EH (cell line): ENCODE measurements around the gene HCFC1.

Source experiments
- DNase-seq: peaks from one replicate; pipeline ENCODE4 v3.0.0-alpha.2; 2015; ENCODE audit warnings: low read depth

Gene HCFC1

DNA sequence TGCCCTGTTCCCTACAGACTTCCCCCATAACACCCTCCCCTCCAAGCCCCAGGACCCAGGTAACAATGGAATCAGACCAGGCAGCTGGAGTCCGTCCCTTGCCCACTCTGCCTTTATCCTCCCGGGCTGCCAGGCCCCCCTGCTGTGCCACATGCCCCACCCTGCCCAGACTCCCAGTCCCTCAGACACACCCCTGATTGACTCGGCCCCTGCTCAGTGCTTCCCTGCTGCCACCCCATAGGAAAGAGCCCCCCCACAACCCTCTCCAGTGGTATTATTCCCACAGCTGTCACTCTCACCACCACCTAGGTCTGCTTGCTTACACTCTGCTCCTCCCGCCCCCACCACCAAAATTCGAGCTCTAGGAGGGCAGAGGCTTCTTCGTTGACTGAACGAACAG lies 32.0 kb downstream of the HCFC1 start:
- DNase-seq, result no peak

DNA sequence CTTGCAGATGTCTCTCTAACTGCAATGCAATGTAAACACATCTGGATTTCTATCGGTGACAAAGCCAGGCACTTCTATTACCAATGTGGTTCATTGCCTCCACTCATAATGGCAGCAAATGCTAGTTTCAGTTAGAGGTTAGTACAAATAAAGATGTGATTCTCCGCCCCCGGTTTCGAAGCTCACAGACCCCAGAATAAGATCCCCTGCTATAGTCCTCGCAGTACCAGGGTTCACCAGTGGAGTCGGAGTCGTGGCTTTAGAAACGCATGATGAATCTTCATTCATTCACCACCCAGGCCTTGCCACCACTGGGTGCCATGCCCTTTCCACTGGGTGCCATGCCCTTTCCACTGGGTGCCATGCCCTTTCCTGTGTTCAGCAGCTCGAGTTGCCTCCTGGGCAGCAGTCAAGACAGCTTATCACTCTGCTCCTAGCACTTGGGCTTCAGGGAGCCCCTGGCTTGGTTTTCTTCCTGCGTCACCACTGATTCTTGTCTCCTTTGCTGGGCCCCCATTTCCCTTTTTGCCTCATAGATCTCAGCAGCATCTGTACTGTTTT lies 33.3 kb downstream of the HCFC1 start:
- no peak for DNase-seq

DNA sequence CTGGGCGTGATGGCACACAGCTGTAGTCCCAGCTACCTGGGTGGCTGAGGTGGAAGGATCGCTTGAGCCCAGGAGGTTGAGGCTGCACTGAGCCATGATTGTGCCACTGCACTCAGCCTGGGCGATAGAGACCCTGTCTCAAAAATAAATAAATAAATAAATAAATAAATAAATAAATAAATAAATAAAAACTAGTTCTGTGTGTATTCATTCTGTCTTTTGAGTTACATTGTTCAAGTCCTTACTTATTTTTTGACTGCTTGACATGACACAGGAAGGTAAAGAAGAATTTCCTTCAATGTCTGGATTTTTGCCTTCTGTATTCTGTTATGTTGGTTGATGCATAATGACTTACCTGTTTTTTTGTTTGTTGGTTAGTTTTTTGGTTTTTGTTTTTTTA lies 34.6 kb downstream of the HCFC1 start:
- no peak for DNase-seq

DNA sequence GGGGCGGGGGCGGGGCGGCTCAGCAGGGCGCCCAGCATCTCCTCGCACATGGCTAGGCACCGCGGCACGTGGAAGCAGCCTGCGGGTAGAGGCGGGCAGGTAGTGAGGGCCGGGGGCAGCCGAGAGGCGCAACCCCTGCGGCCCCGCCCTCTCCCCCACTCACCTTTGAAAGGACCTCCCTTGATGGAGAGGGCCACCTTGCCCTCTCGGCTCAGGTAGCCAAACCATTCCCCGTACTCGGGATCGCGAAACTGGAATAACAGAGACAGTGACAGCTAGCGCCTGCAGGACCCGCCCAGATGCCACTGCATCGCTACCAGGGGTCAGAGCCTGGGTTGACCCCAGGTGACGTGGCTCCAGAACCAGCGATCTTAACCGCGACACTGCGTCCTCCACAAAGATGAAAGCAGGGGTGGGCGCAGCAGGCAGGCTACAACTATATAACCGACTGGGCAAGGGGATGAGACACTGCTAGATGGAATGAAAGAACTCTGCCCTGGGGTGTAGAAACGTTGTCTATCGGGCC lies 36.2 kb downstream of the HCFC1 start:
- no peak for DNase-seq

DNA sequence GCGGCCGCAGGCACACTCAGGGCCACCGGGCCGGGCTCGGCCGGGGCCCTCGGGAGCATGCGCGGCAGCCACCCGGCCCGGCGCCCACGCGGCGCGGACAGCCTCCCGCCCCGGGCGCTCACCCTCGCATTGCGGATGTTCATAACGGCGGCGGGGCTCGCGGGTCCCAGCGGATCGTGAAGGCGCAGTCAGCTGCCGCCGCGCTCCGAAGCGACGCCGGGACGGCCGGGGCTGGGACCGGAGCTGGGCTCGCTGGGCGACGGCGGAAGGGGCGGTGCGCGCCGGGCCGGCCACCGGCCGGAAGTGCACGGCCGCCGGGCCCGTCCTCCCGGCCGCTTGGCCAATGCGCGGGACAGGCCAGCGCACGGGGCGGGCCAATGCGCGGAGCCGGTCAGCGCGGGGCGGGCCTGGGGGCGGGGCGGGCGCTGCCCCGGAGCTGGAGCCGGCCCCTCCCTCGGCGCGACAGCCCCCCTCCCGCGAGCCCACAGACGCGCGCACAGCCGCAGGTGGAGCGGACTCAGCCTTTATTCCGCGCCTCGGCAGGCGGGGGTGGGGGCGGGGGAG lies 36.8 kb downstream of the HCFC1 start, which contains the start of gene NAA10:
Gene NAA10, minus strand, starts transcription at position 276 of the 564 bp plus-strand sequence. Its CDS starts 133 bp downstream, at position 143.
- peak; percentile 76 for DNase-seq

DNA sequence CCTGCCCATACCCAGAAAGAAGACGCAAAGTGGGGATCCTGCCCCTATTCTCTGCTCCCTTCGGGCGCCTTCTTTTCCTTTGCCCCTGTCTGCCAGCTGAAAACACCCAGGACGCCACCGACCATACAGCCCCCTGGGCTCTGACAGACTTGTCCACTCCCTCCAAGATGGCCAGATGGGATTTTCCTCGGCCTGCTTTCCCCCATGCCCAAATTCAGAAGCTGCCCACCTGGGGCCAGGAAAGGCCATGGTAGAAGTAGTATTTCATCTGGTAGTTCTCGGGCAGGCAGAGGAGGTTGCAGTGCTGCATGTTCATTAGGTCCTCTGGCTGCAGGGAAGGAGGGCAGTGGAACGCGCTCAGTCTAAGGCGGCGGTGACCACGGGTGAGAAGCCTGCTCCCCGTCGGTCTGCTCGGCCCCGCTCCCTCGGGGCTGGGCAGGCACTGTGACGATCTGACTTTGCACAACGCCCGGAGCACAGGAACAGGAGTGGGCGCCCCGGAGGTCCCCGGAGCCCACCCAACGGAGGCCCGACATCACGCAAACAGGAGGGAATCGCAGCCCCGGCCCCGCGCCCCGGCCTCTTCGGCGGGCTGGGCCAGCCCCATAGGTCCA lies 37.4 kb downstream of the HCFC1 start:
- DNase-seq, result no peak

DNA sequence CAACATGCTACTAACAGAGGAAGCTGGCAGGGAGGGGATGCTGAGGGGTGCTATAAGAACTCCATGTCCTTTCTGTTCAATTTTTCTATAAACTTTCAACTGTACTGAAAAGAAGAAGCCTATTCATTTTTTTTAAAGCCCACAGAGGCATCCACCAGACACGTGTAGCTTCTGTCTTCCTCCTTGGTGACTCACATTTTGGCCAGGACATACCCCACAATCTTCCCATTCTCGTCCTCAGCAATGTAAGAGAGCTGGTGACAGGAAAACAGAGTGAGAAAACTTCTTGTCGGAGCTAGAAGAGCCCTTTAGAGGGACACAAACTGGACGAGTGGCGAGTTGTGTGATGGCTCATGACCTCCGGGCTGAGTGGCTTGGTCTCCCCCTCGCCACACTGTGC lies 37.9 kb downstream of the HCFC1 start:
- DNase-seq, result peak; percentile 73

DNA sequence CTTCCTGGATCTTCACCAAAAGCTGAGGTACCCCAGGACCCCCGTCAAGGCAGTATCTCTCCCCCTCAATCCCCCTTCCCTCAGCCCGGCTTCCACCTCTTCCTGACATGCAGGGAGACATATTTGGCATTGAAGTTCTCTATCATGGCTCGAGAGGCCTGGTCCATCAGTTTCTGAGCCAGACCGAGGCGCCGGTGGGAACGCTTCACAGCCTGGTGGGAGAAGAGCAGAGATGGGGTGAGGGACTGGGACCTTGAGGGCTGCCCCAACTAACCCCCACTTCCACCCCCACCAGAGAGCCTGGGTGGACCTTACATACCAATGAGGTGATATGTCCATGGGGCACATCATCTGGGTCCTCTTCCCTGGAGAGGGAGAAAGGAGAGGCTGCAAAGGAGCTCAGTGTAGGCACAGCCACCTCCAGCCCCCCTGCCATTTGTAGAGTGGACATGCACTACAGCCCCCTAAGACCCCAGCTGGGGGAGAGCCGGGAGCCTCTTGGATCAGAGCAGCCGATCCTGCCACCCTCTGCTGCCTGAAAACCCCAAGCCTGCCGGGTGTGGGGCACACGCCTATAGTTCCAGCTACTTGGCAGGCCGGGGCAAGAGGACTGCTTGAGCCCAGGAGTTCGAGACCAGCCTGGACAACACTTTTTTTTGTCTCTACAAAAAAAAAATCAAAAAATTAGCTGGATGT lies 39.2 kb downstream of the HCFC1 start:
- DNase-seq, result no peak

DNA sequence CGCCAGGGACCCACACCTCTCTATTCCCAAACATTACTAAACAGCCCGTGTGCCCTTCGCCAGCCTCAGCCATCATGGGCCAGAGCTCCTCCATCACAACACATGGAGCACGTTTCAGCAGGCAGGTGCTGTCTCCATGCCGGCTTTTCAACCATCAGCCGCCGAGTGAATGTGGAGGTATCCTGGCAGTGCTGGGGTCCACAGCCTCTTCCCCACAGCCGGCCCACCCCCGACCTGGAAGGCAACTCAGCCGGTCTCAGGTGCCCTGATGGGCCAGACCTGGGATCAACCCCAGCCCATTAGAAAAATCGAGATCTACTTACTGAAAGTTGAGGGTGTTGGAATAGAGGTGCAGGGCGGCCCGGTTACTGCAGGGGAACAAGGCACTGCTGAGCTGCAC lies 39.9 kb downstream of the HCFC1 start:
- DNase-seq, result no peak

DNA sequence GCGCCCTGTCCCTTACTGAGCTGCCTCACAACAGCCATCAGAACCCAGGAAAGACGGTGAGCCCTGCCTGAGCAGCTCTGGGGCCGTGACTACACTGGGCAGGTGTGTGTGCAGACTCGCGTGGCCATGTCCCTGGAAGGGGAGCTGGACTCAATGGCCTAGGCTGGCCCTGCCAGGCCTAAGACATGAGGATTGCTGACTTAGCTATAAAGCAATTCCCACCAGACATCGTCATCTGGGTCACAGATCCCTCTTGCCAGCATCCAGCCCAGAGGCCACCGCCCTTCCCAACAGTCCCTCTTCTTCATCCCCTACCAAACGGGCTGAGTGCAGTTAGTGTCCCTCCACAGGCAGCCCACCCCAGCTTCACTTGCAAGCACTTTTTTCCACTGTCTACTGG lies 40.5 kb downstream of the HCFC1 start:
- DNase-seq, result no peak

DNA sequence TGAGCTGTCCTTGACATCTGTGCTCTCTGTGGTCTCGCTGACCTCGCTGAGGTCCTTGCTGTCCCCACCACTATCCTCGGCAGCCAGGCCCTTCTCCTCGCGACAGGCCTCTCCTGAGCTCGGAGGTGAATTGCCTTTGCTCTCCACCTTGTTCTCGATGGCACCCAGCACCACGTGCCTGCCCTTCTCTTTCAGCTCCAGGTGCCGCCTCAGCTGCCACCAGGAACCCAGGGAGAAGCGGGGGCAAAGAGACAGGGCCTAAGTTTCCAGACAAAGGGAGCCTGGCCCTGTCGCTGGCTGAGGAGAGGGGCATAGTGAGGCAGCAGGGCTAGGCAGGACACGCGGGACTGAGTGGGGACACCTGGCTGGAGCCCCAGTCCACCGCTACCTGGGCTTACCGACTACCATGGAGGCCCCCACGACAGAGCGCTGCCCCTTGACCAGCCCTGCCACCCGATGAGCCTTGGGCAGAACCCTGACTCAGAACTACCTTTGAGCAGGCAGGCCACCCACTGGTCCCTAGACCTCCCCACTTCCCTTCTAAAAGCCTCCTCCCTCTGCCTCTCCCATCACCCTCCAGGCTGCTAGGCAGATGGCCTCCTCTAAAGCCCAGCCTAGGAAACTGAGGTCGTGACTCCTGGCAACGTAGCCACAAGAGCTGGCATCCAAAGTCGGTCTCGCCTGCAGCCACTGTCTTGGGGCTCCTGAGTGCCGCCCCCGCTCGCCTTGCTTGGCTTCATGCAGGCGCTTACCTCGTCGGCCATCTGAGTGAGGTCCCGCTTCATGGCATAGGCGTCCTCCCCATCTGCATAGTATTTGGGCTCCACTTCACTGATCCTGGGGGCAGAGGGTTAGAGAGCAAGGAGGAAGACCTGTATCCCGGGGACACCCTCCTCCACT lies 41.4 kb downstream of the HCFC1 start:
- DNase-seq, result no peak

DNA sequence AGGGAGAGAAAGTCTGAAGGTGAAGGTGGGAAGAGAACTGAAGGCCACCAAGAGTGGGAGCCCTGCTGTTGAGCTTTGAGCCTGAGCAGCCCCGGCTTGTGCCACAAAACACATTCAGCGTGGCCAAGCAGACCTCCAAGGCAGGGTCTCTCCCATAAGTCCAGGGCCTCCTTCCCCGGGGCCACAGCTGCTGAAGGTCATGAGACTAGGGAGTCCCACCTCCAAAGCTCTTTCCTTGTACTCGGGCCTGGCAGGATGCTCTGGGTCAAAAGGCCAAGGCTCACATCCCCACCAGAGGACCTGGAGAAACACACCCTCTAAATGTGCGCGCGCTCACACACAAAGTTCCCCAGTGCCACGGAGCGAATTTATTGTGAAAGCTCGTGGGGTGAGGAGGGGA lies 42.0 kb downstream of the HCFC1 start:
- no peak for DNase-seq

DNA sequence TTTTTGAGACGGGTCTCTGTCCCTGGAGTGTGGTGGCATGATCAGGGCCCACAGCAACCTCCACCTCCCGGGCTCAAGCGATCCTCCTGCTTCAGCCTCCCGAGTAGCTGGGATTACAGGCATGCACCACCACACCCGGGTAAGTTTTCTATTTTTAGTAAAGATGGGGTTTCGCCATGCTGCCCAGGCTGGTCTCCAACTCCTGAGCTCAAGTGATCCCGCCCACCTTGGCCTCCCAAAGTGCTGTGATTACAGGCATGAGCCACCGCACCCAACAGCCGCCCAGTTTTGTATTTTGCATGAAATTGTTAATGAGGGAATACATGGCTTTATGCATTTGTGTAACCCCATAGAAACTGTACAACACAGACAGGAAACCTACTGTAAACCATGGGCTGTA lies 42.8 kb downstream of the HCFC1 start:
- no peak for DNase-seq

DNA sequence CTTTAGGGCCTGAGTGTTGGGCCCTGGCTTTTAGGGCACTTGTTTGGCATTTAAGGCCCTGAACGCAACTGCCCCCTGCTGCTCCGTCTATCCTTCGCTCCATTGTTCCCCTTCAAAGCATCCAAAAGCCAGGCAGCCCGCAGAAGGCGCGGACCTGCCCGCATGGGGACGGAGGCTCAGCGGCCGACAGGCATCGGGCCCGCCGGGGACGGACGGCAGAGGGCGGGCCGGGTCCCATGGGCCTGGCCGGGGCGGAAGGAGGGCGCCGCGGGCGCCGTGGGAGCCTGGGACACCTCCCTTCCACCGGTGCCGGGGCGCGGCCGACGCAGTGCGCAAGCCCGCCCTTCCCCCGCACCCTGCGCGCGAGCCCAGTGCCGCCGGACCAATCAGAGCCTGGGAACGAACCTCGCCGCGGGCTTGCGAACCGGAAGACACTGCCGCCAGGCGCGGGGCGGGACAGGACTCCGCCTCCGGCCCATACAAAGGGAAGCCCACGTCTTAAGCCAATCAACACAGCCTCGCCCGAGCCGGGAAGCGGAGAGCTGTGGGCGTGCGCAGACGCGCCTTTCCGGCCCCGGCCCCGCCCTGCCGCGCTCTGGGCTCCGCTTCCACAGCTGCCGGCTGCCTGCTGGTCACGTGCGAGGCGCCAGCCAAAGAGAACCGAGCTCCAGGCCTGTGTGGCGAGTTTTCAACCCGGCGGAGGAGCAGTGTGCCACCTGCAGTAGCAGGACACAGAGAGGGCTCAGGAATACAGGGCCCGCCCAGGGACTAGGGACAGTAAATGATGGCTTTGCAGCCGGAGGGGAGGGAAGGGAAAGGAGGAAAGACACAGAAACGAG lies 43.5 kb downstream of the HCFC1 start:
- peak; percentile 97 for DNase-seq

DNA sequence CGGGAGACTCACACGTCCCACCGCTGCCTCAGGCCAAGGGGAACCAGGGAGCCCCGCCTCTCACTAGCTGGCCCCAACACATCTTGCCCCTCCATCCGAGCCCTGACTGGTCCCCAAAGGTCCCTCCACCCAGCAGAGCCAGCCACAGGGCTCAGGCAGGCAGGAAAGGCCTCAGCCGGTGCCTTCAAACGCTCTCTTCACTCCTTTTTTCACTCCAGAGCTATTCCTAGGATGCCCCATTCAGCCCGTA lies 44.0 kb downstream of the HCFC1 start:
- DNase-seq, result no peak

DNA sequence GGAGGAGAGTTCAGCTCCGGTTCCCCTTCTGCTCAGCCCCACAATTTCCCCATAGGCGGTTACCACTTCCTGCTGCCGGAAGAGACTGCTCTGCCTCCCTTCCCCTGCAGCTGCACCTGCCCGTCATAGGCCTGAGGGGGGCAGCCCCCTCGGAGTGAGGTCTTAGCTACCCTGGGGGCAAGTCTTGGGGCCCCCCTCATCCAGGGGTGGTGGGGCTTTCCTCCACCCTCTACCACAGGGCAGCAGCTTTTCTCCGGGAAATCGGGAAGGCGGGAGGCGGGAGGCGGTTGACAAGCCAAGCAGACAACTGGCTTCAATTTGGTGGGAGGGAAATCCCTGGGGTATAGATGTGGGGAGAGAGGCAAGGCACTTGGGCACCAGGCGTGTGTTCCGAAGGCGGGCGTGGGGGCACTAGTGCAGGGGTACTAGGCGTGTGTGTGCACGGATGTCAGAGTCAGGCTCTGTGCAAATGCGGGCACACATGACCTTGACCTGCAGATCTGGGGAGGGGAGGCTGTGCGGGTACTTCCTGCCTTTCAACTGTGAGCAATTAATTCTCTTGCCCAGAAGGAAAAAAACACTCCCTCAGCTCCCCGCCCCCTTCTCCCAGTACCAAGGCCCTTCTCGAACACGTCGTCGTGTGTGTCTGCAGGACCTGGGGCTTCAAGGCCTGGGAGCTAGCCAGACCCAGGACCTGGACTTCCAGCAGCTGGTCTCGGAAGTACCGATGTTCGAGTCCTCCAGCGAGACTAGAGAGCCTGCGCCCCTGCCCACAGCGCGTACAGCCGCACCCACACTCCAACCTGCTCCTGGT lies 44.6 kb downstream of the HCFC1 start:
- peak; percentile 54 for DNase-seq

DNA sequence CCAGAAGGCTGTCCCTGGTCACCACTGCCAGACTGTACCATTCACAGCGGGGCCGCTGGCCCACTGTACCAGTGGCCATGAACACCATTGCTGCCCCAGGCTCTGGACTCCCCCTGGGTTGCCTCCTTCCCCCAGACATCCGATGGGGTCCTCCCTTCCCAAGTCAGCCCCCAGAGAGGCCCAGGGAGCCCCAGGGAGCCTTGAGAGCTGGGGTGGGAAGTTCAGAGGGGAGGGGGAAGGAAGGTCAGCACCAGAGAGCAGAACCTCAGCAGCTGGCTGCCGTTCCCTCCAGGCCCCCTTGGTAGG lies 45.1 kb downstream of the HCFC1 start:
- DNase-seq, result no peak

DNA sequence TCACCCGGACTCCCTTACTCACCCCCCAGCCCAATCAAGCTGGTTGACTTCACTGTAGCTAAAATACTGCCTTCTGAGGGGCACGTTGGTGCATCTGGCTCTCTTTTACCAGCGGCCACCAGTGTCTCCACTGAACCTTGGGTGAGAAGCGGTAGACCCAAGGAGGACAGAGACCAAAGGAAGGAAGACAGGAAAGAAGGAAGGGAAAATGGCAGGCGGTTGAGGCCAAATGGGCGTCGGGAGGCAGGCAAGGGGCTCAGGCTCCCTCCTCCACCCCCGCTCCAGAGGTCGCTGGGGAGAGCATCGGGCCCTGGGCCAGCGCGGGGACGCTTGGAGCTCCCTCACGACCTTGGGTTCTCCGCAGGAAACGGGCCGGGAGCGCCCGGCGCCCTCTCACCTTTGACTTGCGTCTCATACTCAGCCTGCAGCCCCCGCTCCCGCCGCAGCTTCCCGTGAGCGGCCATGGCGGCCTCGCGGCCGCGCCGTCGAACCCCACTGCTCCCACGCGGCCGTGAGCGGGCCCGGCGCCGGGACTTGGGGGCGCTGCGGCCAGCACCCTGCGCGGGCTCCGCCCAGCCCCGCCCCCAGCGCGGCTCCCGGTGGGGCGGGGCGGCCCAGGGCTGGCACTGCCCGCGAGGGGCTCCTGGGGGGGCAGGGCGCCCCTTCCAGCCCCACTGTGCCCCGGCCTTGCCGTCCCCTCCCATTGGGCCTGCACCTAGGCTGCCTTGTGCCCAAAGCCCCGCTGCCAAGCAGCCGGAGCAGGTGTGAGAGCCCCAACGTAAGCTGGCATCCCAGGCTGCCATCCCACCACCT lies 45.7 kb downstream of the HCFC1 start, which contains the start of gene ARHGAP4:
Gene ARHGAP4, minus strand, starts transcription at position 526 of the 813 bp plus-strand sequence. Its CDS starts 62 bp downstream, at position 464.
- DNase-seq, result no peak

DNA sequence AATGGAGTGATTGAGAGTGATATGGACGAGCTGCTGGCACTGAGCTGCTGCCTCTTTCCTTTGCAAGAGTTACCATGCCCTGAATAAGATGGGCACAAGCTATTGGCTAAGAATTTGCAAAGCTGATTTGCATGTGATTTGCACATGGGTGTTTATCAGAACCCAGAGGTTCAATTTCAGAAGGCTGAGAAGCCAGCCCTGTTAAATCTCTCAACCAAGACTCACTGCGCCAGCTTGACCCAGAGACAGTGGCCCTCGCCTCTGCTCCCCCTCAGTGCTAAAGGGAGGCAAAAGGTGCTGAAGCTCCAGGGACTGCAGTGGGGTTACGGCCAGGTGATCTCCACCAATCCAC lies 46.3 kb downstream of the HCFC1 start:
- DNase-seq, result no peak
